Activated T-helper 1 cell treated with anti-CD3 and anti-CD28 coated beads, Interleukin-12 subunit alpha, Interleukin-12 subunit beta, Interleukin-2, Interleukin-4 antibody, amounts not matched to agents 30 ng/mL and 10 ng/mL and 1 ng/mL, durations not matched to agents 14 hours and 24 hours and 36 hours (primary cell): ENCODE measurements around the gene ECI2. TPM values are rescaled to one million over a fixed set of nuclear protein-coding genes. Genes with fewer than 3 reads are reported as not detected.

ENCODE experiments used
- DNase-seq: peaks from one replicate; pipeline ENCODE4 v3.0.0; 2021; ENCODE audit warnings: low spot score
- H3K27ac Mint-ChIP-seq: one replicate; pipeline ENCODE4 v1.8.0; 2021; ENCODE audit warnings: mild to moderate bottlenecking, mixed read lengths
- H3K27me3 Mint-ChIP-seq: one replicate; pipeline ENCODE4 v1.8.0; 2022; ENCODE audit warnings: mild to moderate bottlenecking, moderate library complexity, mixed read lengths; ENCODE audit not compliant: insufficient read depth
- H3K36me3 Mint-ChIP-seq: one replicate; pipeline ENCODE4 v1.8.0; 2021; ENCODE audit warnings: low read depth, mixed read lengths
- H3K4me1 Mint-ChIP-seq: one replicate; pipeline ENCODE4 v1.8.0; 2021; ENCODE audit warnings: low read depth, mixed read lengths
- H3K4me3 Mint-ChIP-seq: one replicate; pipeline ENCODE4 v1.8.0; 2021; ENCODE audit warnings: mild to moderate bottlenecking, moderate library complexity, mixed read lengths
- H3K9me3 Mint-ChIP-seq: one replicate; pipeline ENCODE4 v1.8.0; 2021; ENCODE audit warnings: mixed read lengths
- intact Hi-C: fragments of 100-400 bp; cut with micrococcal nuclease; formaldehyde crosslinking; loops from one replicate; pipeline ENCODE4 v1.15.1; 2024
- total RNA-seq: library from RNA; stranded (reverse); gene quantifications from 2 replicates; pipeline ENCODE4 v1.2.3, GENCODE V29; 2022

Gene ECI2
- total RNA-seq, 1 donor from 2014 or later, result 13.4 TPM

- Mint-ChIP-seq H3K36me3 (no peaks in the 10 kb centered on the region), H3K9me3 (no peaks in the 10 kb centered on the region), H3K4me3 (no peak overlapping the region), H3K27me3 (peaks cover 8% of the 10 kb centered on the region), H3K4me1 (no peaks in the 10 kb centered on the region), H3K27ac (no peak overlapping the region)
- intact Hi-C loops, result no loop called here
- DNase-seq, result no peak
These were observed 50.7 kb downstream of the ECI2 start for GRCh38 chr6:4084444-4085331.

GRCh38 chr6:4078691-4079471 is 56.5 kb downstream of the ECI2 start, which contains the start of gene FAM217A:
FAM217A (minus strand) TSS chr6:4079137; CDS start chr6:4077414, 1,723 bp downstream.
- intact Hi-C loops, result no loop called here
- Mint-ChIP-seq H3K36me3 (no peaks in the 10 kb centered on the region), H3K9me3 (no peaks in the 10 kb centered on the region), H3K27me3 (peaks cover 21% of the 10 kb centered on the region), H3K27ac (no peak within 1 kb of the TSS), H3K4me3 (no peak within 1 kb of the TSS), H3K4me1 (no peaks in the 10 kb centered on the region)
- no peak for DNase-seq

- Mint-ChIP-seq H3K27ac (no peak overlapping the region), H3K4me3 (no peak overlapping the region), H3K4me1 (no peaks in the 10 kb centered on the region), H3K9me3 (no peaks in the 10 kb centered on the region), H3K36me3 (no peaks in the 10 kb centered on the region), H3K27me3 (peaks cover 13% of the 10 kb centered on the region)
- DNase-seq, result no peak
- intact Hi-C loops, result no loop called here
These were observed 60.7 kb downstream of the ECI2 start for GRCh38 chr6:4074478-4075235.

GRCh38 chr6:4071330-4071729 is 64.0 kb downstream of the ECI2 start:
- no peaks in the 10 kb centered on the region for H3K27me3 Mint-ChIP-seq
- intact Hi-C loops, result no loop called here
- DNase-seq, result no peak
- no peak overlapping the region for H3K27ac Mint-ChIP-seq
- H3K4me1 Mint-ChIP-seq, result no peaks in the 10 kb centered on the region
- no peaks in the 10 kb centered on the region for H3K9me3 Mint-ChIP-seq
- H3K36me3 Mint-ChIP-seq, result no peaks in the 10 kb centered on the region
- H3K4me3 Mint-ChIP-seq, result no peak overlapping the region

GRCh38 chr6:4069199-4069598 is 66.2 kb downstream of the ECI2 start:
- Mint-ChIP-seq H3K9me3 (no peaks in the 10 kb centered on the region), H3K27me3 (no peaks in the 10 kb centered on the region), H3K4me1 (no peaks in the 10 kb centered on the region), H3K4me3 (no peak overlapping the region), H3K36me3 (peaks cover 15% of the 10 kb centered on the region), H3K27ac (no peak overlapping the region)
- intact Hi-C loops, result no loop called here
- DNase-seq, result no peak

GRCh38 chr6:4067673-4068072 is 67.7 kb downstream of the ECI2 start:
- no peak overlapping the region for H3K27ac Mint-ChIP-seq
- no peak overlapping the region for H3K4me3 Mint-ChIP-seq
- H3K36me3 Mint-ChIP-seq, result peaks cover 28% of the 10 kb centered on the region
- intact Hi-C loops, result no loop called here
- no peaks in the 10 kb centered on the region for H3K9me3 Mint-ChIP-seq
- DNase-seq, result no peak
- H3K4me1 Mint-ChIP-seq, result peaks cover 5% of the 10 kb centered on the region
- H3K27me3 Mint-ChIP-seq, result no peaks in the 10 kb centered on the region

GRCh38 chr6:4066029-4066755 is 69.2 kb downstream of the ECI2 start:
- Mint-ChIP-seq H3K4me1 (peaks cover 5% of the 10 kb centered on the region), H3K27ac (no peak overlapping the region), H3K4me3 (no peak overlapping the region), H3K9me3 (no peaks in the 10 kb centered on the region), H3K36me3 (peaks cover 32% of the 10 kb centered on the region), H3K27me3 (no peaks in the 10 kb centered on the region)
- intact Hi-C loops, result no loop called here
- no peak for DNase-seq

Other genes with a start within 250 kb of the ECI2 start
- not detected in 2 replicates for gene FAM217A, start 56.4 kb downstream of the ECI2 start, total RNA-seq